Stimulated activated CD8-positive, alpha-beta memory T cell treated with anti-CD3 and anti-CD28 coated beads, Interleukin-4, amount 100 ng/mL, for 1 hour (primary cell): ENCODE data around the gene PKN2.

Experiments
- DNase-seq, 2 donors: peaks; one replicate each; pipeline ENCODE4 v3.0.0-alpha.2; 2020; ENCODE audit warnings: low read depth in 2 of 2, low spot score in 1 of 2

Gene PKN2

GRCh38 chr1:88683541-88684481, at the start of gene PKN2:
Gene PKN2 (plus strand): TSS chr1:88684273. CDS start chr1:88684581, 308 bp downstream.
- peak; percentile 90 to 93 for DNase-seq

GRCh38 chr1:88634538-88634937, 49.5 kb upstream of the PKN2 start:
- no peak for DNase-seq

- DNase-seq = no peak
Measured at GRCh38 chr1:88640060-88640459, 44.0 kb upstream of the PKN2 start.

GRCh38 chr1:88645886-88646285, 38.2 kb upstream of the PKN2 start:
- no peak for DNase-seq

GRCh38 chr1:88646476-88647248, 37.4 kb upstream of the PKN2 start:
- no peak for DNase-seq

- DNase-seq = no peak
Measured at GRCh38 chr1:88647249-88647645, 36.8 kb upstream of the PKN2 start.

- no peak for DNase-seq
Measured at GRCh38 chr1:88647749-88648415, 36.2 kb upstream of the PKN2 start.

GRCh38 chr1:88648706-88649105, 35.4 kb upstream of the PKN2 start:
- DNase-seq = no peak

- DNase-seq = no peak
Measured at GRCh38 chr1:88649932-88650331, 34.1 kb upstream of the PKN2 start.

- DNase-seq = no peak
Measured at GRCh38 chr1:88650676-88651418, 33.2 kb upstream of the PKN2 start.

- no peak for DNase-seq
Measured at GRCh38 chr1:88655140-88655539, 28.9 kb upstream of the PKN2 start.

GRCh38 chr1:88655685-88656299, 28.3 kb upstream of the PKN2 start:
- DNase-seq = no peak

GRCh38 chr1:88658419-88658818, 25.7 kb upstream of the PKN2 start:
- DNase-seq = no peak

GRCh38 chr1:88659552-88659951, 24.5 kb upstream of the PKN2 start:
- DNase-seq = no peak

- DNase-seq = no peak
Measured at GRCh38 chr1:88661188-88661587, 22.9 kb upstream of the PKN2 start.

GRCh38 chr1:88661951-88662699, 21.9 kb upstream of the PKN2 start:
- DNase-seq = no peak

GRCh38 chr1:88662723-88663122, 21.4 kb upstream of the PKN2 start:
- DNase-seq = no peak

GRCh38 chr1:88668405-88668804, 15.7 kb upstream of the PKN2 start:
- DNase-seq = no peak

- no peak for DNase-seq
Measured at GRCh38 chr1:88670462-88670861, 13.6 kb upstream of the PKN2 start.

GRCh38 chr1:88673446-88673845, 10.6 kb upstream of the PKN2 start:
- DNase-seq = no peak
